ENCODE data around the gene SOHLH1.

Gene SOHLH1

DNA sequence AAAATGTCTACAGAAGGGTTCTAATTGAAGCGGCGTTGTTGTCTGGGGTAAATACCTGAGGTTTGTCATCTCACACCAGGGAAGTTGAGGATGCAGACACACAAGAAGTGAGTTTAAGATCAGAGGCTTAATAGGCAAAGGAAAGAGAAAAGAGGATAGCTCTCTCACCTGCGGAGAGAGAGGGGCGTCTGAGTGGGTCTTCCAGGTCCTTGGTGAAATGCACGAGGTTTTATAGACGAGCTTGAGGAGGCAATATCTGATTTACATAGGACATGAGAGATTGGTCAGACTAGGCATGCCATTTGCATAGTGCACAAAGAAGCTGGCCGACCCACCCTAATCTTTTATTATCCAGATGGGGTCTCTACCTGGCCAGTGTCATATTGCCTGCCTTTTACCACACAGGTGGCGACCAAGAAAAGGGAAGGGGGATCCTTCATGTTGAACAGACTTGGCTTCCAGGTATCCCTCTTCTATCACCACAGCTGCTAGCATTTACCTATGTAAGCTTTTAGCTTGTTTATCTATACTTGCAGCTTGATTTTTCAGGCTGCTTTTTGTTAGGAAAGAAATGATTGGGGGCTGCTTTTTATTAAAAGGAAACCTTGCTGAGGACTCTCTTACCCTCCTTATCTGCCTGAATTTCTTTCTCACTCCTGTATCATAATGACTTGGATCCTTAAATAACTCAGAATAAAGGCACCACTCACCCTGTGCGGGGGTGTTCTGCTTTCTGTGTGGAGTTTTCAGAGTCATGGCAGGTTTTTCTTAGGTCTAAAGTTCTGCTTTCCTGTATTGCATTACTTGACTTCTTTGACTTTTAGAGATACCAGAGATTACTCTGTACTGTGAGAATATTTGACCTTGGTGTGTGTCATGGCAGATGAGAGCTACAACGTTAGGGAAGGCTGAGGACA is 50.5 kb downstream of the SOHLH1 start:
- no peak overlapping the region for H3K9ac ChIP-seq (ENCODE audit: low read length)
- H4K20me1 ChIP-seq (ENCODE audit: insufficient read depth, low read length), result no peaks in the 10 kb centered on the region
- no peak overlapping the region for H3K4me2 ChIP-seq (ENCODE audit: low read length)
- no peaks in the 10 kb centered on the region for H3K79me2 ChIP-seq (ENCODE audit: low read length)
- H3K4me3 ChIP-seq (ENCODE audit: low read length), result no peak overlapping the region
- no peaks in the 10 kb centered on the region for H3K4me1 ChIP-seq (ENCODE audit: low read length)
- TF ChIP-seq, protein P1, sequence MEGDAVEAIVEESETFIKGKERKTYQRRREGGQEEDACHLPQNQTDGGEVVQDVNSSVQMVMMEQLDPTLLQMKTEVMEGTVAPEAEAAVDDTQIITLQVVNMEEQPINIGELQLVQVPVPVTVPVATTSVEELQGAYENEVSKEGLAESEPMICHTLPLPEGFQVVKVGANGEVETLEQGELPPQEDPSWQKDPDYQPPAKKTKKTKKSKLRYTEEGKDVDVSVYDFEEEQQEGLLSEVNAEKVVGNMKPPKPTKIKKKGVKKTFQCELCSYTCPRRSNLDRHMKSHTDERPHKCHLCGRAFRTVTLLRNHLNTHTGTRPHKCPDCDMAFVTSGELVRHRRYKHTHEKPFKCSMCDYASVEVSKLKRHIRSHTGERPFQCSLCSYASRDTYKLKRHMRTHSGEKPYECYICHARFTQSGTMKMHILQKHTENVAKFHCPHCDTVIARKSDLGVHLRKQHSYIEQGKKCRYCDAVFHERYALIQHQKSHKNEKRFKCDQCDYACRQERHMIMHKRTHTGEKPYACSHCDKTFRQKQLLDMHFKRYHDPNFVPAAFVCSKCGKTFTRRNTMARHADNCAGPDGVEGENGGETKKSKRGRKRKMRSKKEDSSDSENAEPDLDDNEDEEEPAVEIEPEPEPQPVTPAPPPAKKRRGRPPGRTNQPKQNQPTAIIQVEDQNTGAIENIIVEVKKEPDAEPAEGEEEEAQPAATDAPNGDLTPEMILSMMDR (IDR thresholded peaks at IDR 0.05; ENCODE audit: low read depth, low read length), result no peak
- H3K36me3 ChIP-seq (replicated peaks; ENCODE audit: low read depth, low read length), result no peaks in the 10 kb centered on the region
- H2AFZ ChIP-seq (ENCODE audit: low read depth, low read length), result no peak overlapping the region
- H3K27me3 ChIP-seq (ENCODE audit: low read depth, low read length), result no peaks in the 10 kb centered on the region
- no peak overlapping the region for H3K27ac ChIP-seq (ENCODE audit: low read length)
- peaks cover 29% of the 10 kb centered on the region; the same call in 1 of the 2 replicates for H3K9me3 ChIP-seq (ENCODE audit: insufficient read depth, low read length)

DNA sequence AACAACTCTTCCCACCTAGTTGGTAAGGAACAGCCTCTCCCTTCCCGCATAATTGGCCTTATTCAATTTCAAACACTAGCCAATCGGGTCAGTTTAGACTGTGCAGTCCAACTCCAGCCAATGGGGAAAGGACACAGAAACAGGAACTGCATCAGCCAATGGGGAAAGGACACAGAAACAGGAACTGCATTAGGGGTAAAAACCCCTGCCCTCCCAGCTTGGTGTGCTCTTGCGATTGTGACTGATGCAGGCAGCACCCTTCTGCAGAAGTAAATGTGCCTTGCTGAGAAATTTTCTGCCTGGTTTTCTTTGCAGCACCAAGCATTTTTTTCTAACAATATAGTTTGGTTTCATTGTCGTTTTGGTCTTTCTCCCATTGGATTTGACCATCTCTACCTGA is 51.4 kb downstream of the SOHLH1 start:
- Histone ChIP-seq H4K20me1 (ENCODE audit: insufficient read depth, low read length) (no peaks in the 10 kb centered on the region), H2AFZ (ENCODE audit: low read depth, low read length) (no peak overlapping the region), H3K79me2 (ENCODE audit: low read length) (no peaks in the 10 kb centered on the region), H3K9me3 (ENCODE audit: insufficient read depth, low read length) (peaks cover 29% of the 10 kb centered on the region; the same call in 1 of the 2 replicates), H3K36me3 (replicated peaks; ENCODE audit: low read depth, low read length) (no peaks in the 10 kb centered on the region), H3K27me3 (ENCODE audit: low read depth, low read length) (no peaks in the 10 kb centered on the region), H3K9ac (ENCODE audit: low read length) (no peak overlapping the region), H3K4me1 (ENCODE audit: low read length) (no peaks in the 10 kb centered on the region), H3K4me2 (ENCODE audit: low read length) (no peak overlapping the region), H3K4me3 (ENCODE audit: low read length) (no peak overlapping the region), H3K27ac (ENCODE audit: low read length) (no peak overlapping the region)
- no peak for TF ChIP-seq EZH2phosphoT487 (IDR thresholded peaks at IDR 0.05; ENCODE audit: low read depth)
- TF ChIP-seq, protein P1 (IDR thresholded peaks at IDR 0.05; ENCODE audit: low read depth, low read length), result no peak

DNA sequence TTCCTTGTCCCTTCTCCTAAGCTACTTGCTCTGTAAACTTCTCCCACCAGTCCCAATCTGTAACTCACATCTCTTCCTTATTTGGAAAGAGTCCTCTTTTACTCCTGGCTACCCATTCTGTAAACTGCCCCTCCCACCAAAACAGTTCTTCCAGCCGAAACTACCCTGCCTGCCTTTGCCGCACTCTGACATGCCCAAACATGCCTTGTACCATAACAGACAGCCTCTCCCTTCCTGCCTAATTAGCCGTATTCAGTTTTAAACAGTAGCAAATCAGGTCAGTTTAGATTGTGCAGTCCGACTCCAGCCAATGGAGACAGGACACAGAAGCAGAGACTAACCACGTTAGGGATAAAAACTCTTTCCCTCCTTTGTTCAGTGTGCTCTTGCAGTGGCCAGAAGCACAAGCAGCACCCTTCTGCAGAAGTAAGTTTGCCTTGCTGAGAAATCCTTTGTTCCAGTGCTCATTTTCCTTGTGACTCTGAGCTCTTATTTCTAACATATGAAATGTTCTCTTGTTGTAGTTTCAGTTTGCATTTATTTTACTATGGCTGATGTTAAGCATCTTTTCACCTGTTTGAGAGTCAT is 54.6 kb downstream of the SOHLH1 start:
- Histone ChIP-seq H3K9me3 (ENCODE audit: insufficient read depth, low read length) (peaks cover 24% of the 10 kb centered on the region; the same call in 1 of the 2 replicates), H3K27ac (ENCODE audit: low read length) (no peak overlapping the region), H4K20me1 (ENCODE audit: insufficient read depth, low read length) (no peaks in the 10 kb centered on the region), H3K9ac (ENCODE audit: low read length) (no peak overlapping the region), H3K27me3 (ENCODE audit: low read depth, low read length) (no peaks in the 10 kb centered on the region), H2AFZ (ENCODE audit: low read depth, low read length) (no peak overlapping the region), H3K36me3 (replicated peaks; ENCODE audit: low read depth, low read length) (no peaks in the 10 kb centered on the region), H3K4me3 (ENCODE audit: low read length) (no peak overlapping the region), H3K4me2 (ENCODE audit: low read length) (no peak overlapping the region), H3K79me2 (ENCODE audit: low read length) (no peaks in the 10 kb centered on the region), H3K4me1 (ENCODE audit: low read length) (no peaks in the 10 kb centered on the region)
- TF ChIP-seq, protein P1 (IDR thresholded peaks at IDR 0.05; ENCODE audit: low read depth, low read length), result no peak
- no peak for TF ChIP-seq EZH2phosphoT487 (IDR thresholded peaks at IDR 0.05; ENCODE audit: low read depth)
